HK-2 (cell line): Measurements from ENCODE around the gene TPRKB.
"Not testable (repeated sequence)": the region's sequence is repeated elsewhere in the genome, so short reads cannot be mapped to it uniquely, and the experiment has no call there.

ENCODE experiments used
- DNase-seq: peaks from one replicate; pipeline ENCODE4 v3.0.0-alpha.2; 2018; ENCODE audit not compliant: unreplicated experiment

Gene TPRKB

DNA sequence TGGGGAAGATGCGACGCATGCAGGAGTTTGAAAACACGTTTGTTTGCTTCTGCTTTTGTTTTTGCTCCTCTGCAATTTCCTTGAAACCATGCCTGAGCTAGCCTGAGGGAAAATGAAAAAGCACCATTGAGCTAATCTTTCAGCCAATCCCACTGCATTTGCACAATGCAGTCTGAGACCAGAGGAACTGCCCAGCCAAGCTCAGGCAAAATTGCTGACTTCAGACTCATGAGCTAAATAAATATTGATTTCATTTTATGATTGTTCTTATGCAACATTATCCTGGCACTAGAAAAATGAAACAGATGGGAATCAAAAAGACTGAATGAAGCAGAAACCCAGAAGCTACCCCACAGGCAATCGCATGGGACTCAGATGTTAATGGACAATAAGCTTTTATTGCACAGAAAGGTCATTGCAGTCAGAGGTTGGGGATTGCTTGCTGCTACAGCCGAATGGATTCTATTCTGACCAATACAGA, 37.0 kb downstream of the TPRKB start:
- DNase-seq: no peak

DNA sequence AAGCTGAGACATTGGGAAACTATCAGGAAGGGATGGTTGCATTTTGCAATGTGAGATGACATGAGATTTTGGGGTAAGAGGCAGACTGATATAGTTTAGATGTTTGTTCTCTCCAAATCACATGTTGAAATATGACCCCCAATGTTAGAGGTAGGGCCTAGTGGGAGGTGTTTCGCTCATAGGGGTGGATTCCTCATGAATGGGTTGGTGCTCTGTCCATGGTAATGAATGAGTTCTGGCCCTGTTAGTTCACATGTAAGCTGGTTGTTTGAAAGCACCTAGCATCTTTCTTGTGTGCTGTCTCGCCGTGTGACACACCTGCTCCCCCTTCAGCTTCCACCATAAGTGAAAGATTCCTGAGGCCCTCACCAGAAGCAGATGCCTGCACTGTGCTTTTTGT, 37.7 kb downstream of the TPRKB start:
- no peak for DNase-seq

DNA sequence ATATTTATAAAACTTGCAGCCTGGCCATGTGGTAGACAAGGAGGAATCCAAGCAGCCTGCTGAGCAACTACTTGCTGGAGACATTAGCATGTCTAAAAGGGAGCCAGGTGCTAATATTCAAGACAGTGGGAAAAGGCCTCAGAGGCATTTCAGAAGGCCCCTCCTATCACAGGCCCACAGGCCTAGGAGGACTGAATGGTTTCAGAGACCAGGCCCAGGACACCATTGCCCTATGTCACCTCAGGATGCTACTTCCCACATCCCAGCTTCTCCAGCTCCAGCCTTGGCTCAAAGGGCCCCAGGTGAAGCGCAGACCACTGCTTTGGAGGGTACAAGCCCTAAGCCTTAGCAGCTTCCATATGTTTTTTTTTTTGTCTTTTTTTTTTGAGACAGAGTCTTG, 39.0 kb downstream of the TPRKB start:
- no peak for DNase-seq

DNA sequence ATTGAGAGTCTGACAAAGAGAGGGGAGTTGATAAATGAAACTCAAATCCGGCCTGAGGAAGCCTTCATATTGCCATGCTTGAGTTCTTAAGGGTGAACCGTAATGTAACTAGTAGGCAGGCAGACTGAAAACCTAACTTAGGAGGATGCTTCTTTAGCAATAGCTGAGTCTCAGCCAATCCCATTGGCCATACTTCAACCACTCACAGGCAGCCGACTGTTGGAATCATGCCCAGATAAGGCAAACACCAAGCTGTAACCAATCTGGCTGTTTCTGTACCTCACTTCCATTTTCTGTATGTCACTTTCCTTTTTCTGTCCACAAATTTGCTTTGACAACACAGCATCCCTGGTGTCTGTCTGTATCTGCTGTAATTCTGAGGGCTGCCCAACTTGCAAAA, 39.5 kb downstream of the TPRKB start:
- no peak for DNase-seq

DNA sequence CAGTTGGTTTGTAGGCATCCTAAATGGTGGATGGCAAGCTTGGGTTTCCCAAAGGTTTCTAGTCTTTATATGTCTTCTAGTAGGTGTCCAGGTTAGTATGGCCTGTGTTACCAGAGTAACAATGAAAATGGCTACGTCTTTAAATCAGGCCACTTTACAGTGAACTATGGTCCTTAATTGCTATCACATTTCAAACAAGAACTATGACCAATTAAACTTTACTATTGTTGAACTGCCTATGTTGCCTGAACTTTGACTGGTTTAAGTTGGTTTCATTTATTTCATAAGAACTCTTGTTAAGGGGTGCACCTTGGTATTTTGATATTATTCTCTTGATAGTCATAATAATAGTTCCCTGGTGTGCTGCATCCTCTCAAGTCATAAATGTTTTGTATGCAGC, 40.2 kb downstream of the TPRKB start:
- not testable (repeated sequence) for DNase-seq

DNA sequence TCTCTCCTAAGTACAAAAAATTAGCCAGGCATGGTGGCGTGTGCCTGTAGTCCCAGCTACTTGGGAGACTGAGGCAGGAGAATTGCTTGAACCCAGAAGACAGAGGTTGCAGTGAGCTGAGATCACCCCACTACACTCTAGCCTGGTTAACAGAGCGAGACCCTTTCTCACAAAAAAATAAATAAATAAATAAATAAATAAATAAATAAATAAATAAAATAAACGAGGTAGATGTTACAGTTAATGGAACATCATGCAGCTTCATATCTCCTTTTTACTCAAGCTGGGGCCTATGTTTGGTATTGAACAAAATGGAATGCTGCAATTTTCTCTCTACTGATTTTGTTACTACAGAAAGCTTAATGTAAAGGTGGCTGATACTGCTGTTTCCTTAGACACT, 40.6 kb downstream of the TPRKB start:
- DNase-seq: not testable (repeated sequence)

DNA sequence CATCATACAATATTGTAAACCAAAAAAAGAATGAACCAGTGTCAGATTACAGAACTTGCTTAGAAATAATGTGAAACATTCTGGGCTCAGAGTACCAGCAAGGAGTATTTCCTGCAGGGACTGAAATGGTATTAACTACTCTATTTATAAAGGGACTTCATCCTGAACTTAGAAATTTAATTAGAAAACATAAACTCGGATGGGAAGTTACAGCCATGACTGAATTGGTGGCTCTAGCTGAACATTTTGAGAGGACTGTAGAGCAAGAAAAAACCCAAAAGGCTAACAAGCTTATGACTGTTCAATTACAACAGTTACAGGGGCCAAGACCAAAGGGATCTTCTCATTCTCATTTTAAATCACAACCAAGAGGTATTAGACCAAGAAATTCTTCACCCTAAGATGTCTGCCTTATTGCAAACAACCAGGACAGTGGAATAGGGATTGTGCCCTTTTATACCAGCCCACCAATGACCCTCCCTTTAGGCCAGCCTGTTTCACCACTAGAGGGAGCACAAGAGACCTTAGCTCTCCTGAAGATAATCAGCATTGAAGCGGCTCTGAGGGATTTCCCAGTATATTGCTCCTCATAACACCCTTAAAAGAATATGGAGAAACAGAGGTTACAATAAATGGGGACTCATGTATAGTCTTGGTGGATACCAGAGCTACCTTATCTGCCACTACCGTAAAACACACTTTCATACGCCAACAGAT, 46.6 kb downstream of the TPRKB start:
- peak; percentile 5 for DNase-seq

DNA sequence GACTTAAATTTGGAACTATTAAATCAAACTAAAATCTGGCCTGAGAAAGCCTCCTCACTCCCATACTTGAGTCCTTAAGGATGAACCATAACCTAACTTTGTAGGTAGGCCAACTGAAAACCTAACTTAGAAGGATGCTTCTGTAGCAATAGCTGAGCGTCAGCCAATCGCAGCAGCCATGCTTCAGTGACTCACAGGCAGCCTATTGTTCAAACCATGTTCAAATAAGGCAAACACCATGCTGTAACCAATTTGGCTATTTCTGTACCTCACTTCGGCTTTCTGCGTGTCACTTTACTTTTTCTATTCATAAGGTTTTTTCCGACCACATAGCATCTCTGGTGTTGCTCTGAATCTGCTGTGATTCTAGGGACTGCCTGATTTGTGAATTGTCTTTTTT, 48.7 kb downstream of the TPRKB start:
- not testable (repeated sequence) for DNase-seq

DNA sequence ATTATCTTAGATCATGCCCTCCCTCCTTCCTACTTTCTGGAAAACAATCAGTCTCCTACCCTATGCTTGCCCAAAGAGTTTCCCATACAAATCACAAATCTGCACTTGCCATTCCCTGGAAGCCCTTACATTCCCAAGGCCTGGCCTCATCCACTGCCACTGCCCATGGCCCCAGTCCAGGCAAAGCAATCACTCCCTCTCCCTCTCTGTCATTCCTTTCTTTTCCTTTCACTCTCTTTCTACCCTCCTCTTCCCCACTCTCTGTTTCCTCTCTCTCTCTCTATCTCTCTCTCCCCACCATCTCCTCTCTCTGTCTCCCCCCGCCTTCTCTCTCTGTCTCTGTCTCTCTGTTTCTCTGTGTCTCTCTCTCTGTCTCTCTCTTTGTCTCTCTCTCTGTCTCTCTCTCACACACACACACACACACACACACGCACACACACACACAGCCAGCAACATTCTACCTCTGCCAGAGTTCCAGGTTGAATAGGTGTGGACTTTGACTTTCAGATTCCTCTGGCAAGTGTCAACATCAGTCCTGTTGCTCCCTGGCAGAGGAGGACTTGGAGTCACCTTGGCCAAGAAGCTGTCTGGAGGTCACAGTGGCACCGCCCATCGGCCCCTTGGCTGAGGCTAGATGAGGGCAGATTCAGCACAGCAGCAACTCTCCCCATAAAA, 51.2 kb downstream of the TPRKB start:
- no peak for DNase-seq

DNA sequence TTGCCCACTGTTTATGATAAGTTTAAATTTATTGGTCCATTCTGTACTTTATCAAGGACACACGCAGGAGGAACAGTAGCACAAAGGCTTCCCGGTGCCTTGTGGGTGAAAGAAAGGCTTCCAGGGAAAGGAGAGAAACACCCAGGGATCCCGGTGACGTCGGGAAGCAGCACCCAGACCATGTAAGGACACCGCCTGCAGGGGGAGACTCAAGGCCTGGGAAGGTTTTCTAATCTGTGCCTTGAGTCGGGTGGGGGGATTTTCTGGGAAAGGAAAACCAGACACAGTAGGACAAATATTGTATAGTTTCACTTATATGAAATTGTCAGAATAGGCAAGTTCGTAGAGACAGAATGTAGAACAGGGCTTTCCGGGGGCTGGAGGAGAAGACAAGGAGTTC, 52.2 kb downstream of the TPRKB start:
- DNase-seq: not testable (repeated sequence)

DNA sequence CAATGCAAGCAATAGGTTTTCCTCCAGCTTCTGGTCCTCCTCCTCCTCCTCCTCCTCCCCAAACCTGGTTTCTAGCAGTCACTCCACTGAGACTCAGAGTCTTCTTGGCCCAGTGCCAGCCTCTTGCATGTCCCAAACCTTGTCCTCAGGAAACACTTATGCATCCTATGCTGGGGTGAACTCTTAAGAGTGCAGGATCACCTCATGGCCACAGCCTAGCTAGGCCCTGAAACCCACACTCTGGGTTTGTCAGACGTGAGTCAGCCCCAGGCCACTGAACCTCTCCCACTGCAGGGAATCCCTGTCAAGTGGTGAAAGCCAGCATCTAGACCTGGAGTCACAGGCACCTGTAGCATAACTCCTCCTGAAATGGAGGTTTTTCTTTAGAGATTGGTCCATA, 52.8 kb downstream of the TPRKB start:
- peak; percentile 17 for DNase-seq

DNA sequence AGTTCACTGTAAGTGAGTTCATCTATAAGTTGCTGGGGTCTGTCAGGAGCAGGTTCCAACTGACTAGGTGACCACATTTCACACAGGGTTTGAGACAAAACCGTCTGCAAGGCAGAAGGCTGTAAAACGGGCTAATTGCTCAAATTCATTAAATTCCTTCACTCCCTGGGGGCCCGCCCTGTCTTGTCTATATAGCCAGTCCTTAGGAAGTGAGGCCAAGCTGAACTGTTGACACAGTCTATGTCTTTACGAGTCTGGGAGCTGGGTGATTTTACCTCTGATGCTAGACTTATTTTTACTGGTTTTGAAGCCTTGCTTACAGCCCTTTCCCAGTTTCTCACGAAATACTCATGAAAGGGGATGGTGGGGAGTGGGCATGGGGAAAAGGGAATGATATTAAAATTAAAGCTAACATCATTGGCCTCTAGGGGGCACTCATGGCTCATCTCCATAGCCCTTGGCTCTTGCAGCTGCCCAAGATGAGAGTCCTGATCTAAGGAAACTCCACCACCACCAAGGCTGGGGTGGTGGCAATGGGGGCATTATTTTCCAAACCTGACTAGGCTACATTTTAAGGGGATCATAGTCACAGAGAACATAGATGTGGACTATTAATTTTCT, 57.1 kb downstream of the TPRKB start:
- DNase-seq: peak; percentile 10
